ENCODE measurements around the gene ATP6V1E1. TPM values are rescaled to one million over a fixed set of nuclear protein-coding genes. Genes with fewer than 3 reads are reported as not detected.

Gene ATP6V1E1
- total and polyA plus RNA-seq, 2 donors: 121 to 138 TPM

GRCh38 chr22:17629641-17630040 is 1.1 kb upstream of the ATP6V1E1 start:
- WGBS: 77% methylated on average over 7 of the region's 7 CpGs
- Histone ChIP-seq H3K36me3 (ENCODE audit: control insufficient read depth in 2 of 2, insufficient read depth in 2 of 2, low read length in 1 of 2) (peaks cover 0 to 5% of the 10 kb centered on the region in 2 donors), H3K9me3 (ENCODE audit: control insufficient read depth in 2 of 2, insufficient read depth in 1 of 2, low read length in 1 of 2) (no peaks in the 10 kb centered on the region), H3K27ac (ENCODE audit: low read depth in 1 of 2, low read length in 1 of 2) (no peak overlapping the region), H3K4me3 (ENCODE audit: low read length in 2 of 2) (no peak overlapping the region), H3K4me1 (ENCODE audit: control insufficient read depth in 2 of 2, insufficient read depth in 2 of 2, low read length in 2 of 2) (peaks cover 7 to 13% of the 10 kb centered on the region in 2 donors), H3K27me3 (ENCODE audit: control insufficient read depth in 2 of 2, insufficient read depth in 1 of 2, low read length in 1 of 2) (no peaks in the 10 kb centered on the region)
- no peak for DNase-seq (ENCODE audit: low read depth in 6 of 9, low spot score in 9 of 9)

- no peak for DNase-seq (ENCODE audit: low read depth in 6 of 9, low spot score in 9 of 9)
- H3K27me3 ChIP-seq (ENCODE audit: control insufficient read depth in 2 of 2, insufficient read depth in 1 of 2, low read length in 1 of 2): no peaks in the 10 kb centered on the region
- WGBS: 0% methylated on average over 1 of the region's 1 CpG
- H3K36me3 ChIP-seq (ENCODE audit: control insufficient read depth in 2 of 2, insufficient read depth in 2 of 2, low read length in 1 of 2): peaks cover 0 to 5% of the 10 kb centered on the region in 2 donors
- no peaks in the 10 kb centered on the region for H3K9me3 ChIP-seq (ENCODE audit: control insufficient read depth in 2 of 2, insufficient read depth in 1 of 2, low read length in 1 of 2)
- H3K4me3 ChIP-seq (ENCODE audit: low read length in 2 of 2): peak overlapping the region; percentile 97 to 100
- H3K4me1 ChIP-seq (ENCODE audit: control insufficient read depth in 2 of 2, insufficient read depth in 2 of 2, low read length in 2 of 2): peaks cover 7 to 13% of the 10 kb centered on the region in 2 donors
- peak overlapping the region; percentile 71 to 84 for H3K27ac ChIP-seq (ENCODE audit: low read depth in 1 of 2, low read length in 1 of 2)
These were observed 582 bp upstream of the ATP6V1E1 start for GRCh38 chr22:17629173-17629489.

DNA sequence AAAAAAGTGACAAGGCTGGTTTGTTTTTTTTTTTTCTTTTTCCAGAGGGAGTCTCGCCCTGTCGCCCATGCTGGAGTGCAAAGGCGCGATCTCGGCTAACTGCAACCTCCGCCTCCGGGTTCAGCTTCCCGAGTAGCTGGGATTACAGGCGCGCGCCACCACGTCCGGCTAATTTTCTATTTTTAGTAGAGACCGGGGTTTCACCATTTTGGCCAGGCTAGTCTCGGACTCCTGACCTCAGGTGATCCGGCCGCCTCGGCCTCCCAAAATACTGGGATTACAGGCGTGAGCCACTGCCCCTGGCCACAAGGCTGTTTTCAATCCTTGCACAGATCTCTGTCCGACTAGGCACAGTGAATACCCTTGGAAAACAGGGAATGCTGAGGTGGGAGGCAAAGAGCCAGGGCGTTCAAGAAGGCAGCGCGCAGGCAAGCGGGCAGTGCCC is 566 bp downstream of the ATP6V1E1 start:
- peak overlapping the region; percentile 74 to 89 for H3K27ac ChIP-seq (ENCODE audit: low read depth in 1 of 2, low read length in 1 of 2)
- no peak for DNase-seq (ENCODE audit: low read depth in 6 of 9, low spot score in 9 of 9)
- peaks cover 7 to 13% of the 10 kb centered on the region in 2 donors for H3K4me1 ChIP-seq (ENCODE audit: control insufficient read depth in 2 of 2, insufficient read depth in 2 of 2, low read length in 2 of 2)
- H3K27me3 ChIP-seq (ENCODE audit: control insufficient read depth in 2 of 2, insufficient read depth in 1 of 2, low read length in 1 of 2): no peaks in the 10 kb centered on the region
- H3K9me3 ChIP-seq (ENCODE audit: control insufficient read depth in 2 of 2, insufficient read depth in 1 of 2, low read length in 1 of 2): no peaks in the 10 kb centered on the region
- WGBS: 16% methylated on average over 24 of the region's 24 CpGs
- peak overlapping the region; percentile 97 to 100 for H3K4me3 ChIP-seq (ENCODE audit: low read length in 2 of 2)
- H3K36me3 ChIP-seq (ENCODE audit: control insufficient read depth in 2 of 2, insufficient read depth in 2 of 2, low read length in 1 of 2): peaks cover 0 to 8% of the 10 kb centered on the region in 2 donors

- Histone ChIP-seq H3K9me3 (ENCODE audit: control insufficient read depth in 2 of 2, insufficient read depth in 1 of 2, low read length in 1 of 2) (no peaks in the 10 kb centered on the region), H3K36me3 (ENCODE audit: control insufficient read depth in 2 of 2, insufficient read depth in 2 of 2, low read length in 1 of 2) (peaks cover 15 to 35% of the 10 kb centered on the region in 2 donors), H3K4me3 (ENCODE audit: low read length in 2 of 2) (no peak overlapping the region), H3K27me3 (ENCODE audit: control insufficient read depth in 2 of 2, insufficient read depth in 1 of 2, low read length in 1 of 2) (no peaks in the 10 kb centered on the region), H3K4me1 (ENCODE audit: control insufficient read depth in 2 of 2, insufficient read depth in 2 of 2, low read length in 2 of 2) (no peaks in the 10 kb centered on the region), H3K27ac (ENCODE audit: low read depth in 1 of 2, low read length in 1 of 2) (no peak overlapping the region)
- no peak for DNase-seq (ENCODE audit: low read depth in 6 of 9, low spot score in 9 of 9)
- WGBS: 98% methylated on average over 7 of the region's 7 CpGs
These were observed 15.3 kb downstream of the ATP6V1E1 start for GRCh38 chr22:17613280-17613679.

DNA sequence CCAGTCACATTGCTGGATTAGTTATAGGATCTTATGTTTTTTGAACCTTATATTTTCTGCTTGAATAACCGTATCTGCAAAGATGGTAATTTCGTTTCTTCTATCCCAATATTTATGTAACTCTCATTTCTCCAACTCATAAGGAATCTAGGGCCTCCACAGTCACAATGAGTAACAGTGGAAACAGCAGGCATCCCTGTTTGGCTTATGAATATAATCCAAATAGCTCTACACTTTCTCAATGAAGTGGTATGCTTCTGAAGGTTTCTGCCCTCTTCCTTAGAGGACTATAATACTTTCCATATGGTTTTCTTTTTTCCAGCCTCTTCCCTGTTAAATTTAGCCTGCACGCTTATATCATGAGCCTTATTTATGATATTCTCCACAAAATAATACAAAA is 16.5 kb downstream of the ATP6V1E1 start:
- H3K27me3 ChIP-seq (ENCODE audit: control insufficient read depth in 2 of 2, insufficient read depth in 1 of 2, low read length in 1 of 2): no peaks in the 10 kb centered on the region
- H3K4me3 ChIP-seq (ENCODE audit: low read length in 2 of 2): no peak overlapping the region
- H3K4me1 ChIP-seq (ENCODE audit: control insufficient read depth in 2 of 2, insufficient read depth in 2 of 2, low read length in 2 of 2): no peaks in the 10 kb centered on the region
- no peak for DNase-seq (ENCODE audit: low read depth in 6 of 9, low spot score in 9 of 9)
- no peaks in the 10 kb centered on the region for H3K9me3 ChIP-seq (ENCODE audit: control insufficient read depth in 2 of 2, insufficient read depth in 1 of 2, low read length in 1 of 2)
- H3K36me3 ChIP-seq (ENCODE audit: control insufficient read depth in 2 of 2, insufficient read depth in 2 of 2, low read length in 1 of 2): peaks cover 22 to 40% of the 10 kb centered on the region in 2 donors
- H3K27ac ChIP-seq (ENCODE audit: low read depth in 1 of 2, low read length in 1 of 2): no peak overlapping the region
- 83% methylated on average over 3 of the region's 3 CpGs for WGBS

GRCh38 chr22:17607891-17608521 is 20.5 kb downstream of the ATP6V1E1 start:
- Histone ChIP-seq H3K36me3 (ENCODE audit: control insufficient read depth in 2 of 2, insufficient read depth in 2 of 2, low read length in 1 of 2) (peaks cover 22 to 46% of the 10 kb centered on the region in 2 donors), H3K4me3 (ENCODE audit: low read length in 2 of 2) (no peak overlapping the region), H3K4me1 (ENCODE audit: control insufficient read depth in 2 of 2, insufficient read depth in 2 of 2, low read length in 2 of 2) (no peaks in the 10 kb centered on the region), H3K9me3 (ENCODE audit: control insufficient read depth in 2 of 2, insufficient read depth in 1 of 2, low read length in 1 of 2) (no peaks in the 10 kb centered on the region), H3K27ac (ENCODE audit: low read depth in 1 of 2, low read length in 1 of 2) (no peak overlapping the region), H3K27me3 (ENCODE audit: control insufficient read depth in 2 of 2, insufficient read depth in 1 of 2, low read length in 1 of 2) (no peaks in the 10 kb centered on the region)
- no peak for DNase-seq (ENCODE audit: low read depth in 6 of 9, low spot score in 9 of 9)
- 98% methylated on average over 4 of the region's 4 CpGs for WGBS

DNA sequence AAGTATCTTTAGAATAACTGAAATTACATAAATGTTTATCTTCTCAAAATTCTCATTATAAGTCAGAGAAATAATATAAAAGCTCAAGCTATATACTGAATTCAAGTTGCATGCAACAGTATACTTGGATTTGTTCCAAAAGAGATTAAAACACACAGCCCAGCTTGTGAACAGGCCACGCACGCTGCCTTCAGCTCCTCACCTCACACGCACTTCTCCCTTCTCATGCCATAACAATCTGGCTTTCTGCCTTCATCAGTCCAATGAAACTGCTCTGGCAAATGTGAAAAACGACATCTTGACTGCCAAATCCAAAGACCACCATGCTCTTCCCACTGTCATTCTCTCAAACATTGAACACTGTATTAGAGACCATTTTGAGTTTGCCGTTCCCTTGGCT is 22.1 kb downstream of the ATP6V1E1 start:
- no peak for DNase-seq (ENCODE audit: low read depth in 6 of 9, low spot score in 9 of 9)
- Histone ChIP-seq H3K36me3 (ENCODE audit: control insufficient read depth in 2 of 2, insufficient read depth in 2 of 2, low read length in 1 of 2) (peaks cover 19 to 32% of the 10 kb centered on the region in 2 donors), H3K27me3 (ENCODE audit: control insufficient read depth in 2 of 2, insufficient read depth in 1 of 2, low read length in 1 of 2) (no peaks in the 10 kb centered on the region), H3K4me1 (ENCODE audit: control insufficient read depth in 2 of 2, insufficient read depth in 2 of 2, low read length in 2 of 2) (no peaks in the 10 kb centered on the region), H3K9me3 (ENCODE audit: control insufficient read depth in 2 of 2, insufficient read depth in 1 of 2, low read length in 1 of 2) (no peaks in the 10 kb centered on the region), H3K27ac (ENCODE audit: low read depth in 1 of 2, low read length in 1 of 2) (peak overlapping the region; percentile 11 to 33), H3K4me3 (ENCODE audit: low read length in 2 of 2) (no peak overlapping the region)
- WGBS: 89% methylated on average over 5 of the region's 5 CpGs

DNA sequence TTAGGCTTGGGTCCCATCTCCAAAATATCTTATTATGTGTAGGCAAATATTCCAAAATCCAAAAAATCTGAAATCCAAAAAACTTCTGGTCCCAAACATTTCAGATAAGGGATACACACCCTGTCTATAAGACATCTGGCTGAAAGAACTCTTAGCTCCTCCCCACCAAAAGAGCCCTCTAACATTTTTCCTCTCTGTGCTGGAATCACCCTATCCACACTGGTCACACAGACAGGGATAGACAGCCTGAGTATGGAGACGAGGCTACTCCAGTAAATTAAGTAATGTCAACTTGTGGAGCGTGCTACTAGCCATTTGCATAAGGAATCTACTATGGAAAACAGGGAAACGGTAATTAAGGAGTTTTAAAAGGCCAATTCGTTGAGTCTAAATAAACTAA is 24.9 kb downstream of the ATP6V1E1 start:
- Histone ChIP-seq H3K4me1 (ENCODE audit: control insufficient read depth in 2 of 2, insufficient read depth in 2 of 2, low read length in 2 of 2) (no peaks in the 10 kb centered on the region), H3K27ac (ENCODE audit: low read depth in 1 of 2, low read length in 1 of 2) (no peak overlapping the region), H3K27me3 (ENCODE audit: control insufficient read depth in 2 of 2, insufficient read depth in 1 of 2, low read length in 1 of 2) (no peaks in the 10 kb centered on the region), H3K4me3 (ENCODE audit: low read length in 2 of 2) (no peak overlapping the region), H3K9me3 (ENCODE audit: control insufficient read depth in 2 of 2, insufficient read depth in 1 of 2, low read length in 1 of 2) (no peaks in the 10 kb centered on the region), H3K36me3 (ENCODE audit: control insufficient read depth in 2 of 2, insufficient read depth in 2 of 2, low read length in 1 of 2) (peaks cover 24 to 30% of the 10 kb centered on the region in 2 donors)
- DNase-seq (ENCODE audit: low read depth in 6 of 9, low spot score in 9 of 9): no peak
- WGBS: 99% methylated on average over 4 of the region's 4 CpGs

- no peaks in the 10 kb centered on the region for H3K4me1 ChIP-seq (ENCODE audit: control insufficient read depth in 2 of 2, insufficient read depth in 2 of 2, low read length in 2 of 2)
- H3K36me3 ChIP-seq (ENCODE audit: control insufficient read depth in 2 of 2, insufficient read depth in 2 of 2, low read length in 1 of 2): peaks cover 36 to 42% of the 10 kb centered on the region in 2 donors
- 96% methylated on average over 3 of the region's 3 CpGs for WGBS
- no peak overlapping the region for H3K4me3 ChIP-seq (ENCODE audit: low read length in 2 of 2)
- H3K27ac ChIP-seq (ENCODE audit: low read depth in 1 of 2, low read length in 1 of 2): no peak overlapping the region
- no peaks in the 10 kb centered on the region for H3K9me3 ChIP-seq (ENCODE audit: control insufficient read depth in 2 of 2, insufficient read depth in 1 of 2, low read length in 1 of 2)
- H3K27me3 ChIP-seq (ENCODE audit: control insufficient read depth in 2 of 2, insufficient read depth in 1 of 2, low read length in 1 of 2): no peaks in the 10 kb centered on the region
- no peak for DNase-seq (ENCODE audit: low read depth in 6 of 9, low spot score in 9 of 9)
These were observed 27.5 kb downstream of the ATP6V1E1 start for GRCh38 chr22:17601031-17601430.

Data from thymus (tissue), 11 donors.